ENCODE results near the gene KIAA1958. TPM values are rescaled to one million over a fixed set of nuclear protein-coding genes. Genes with fewer than 3 reads are reported as not detected.

KIAA1958 gene
- total and polyA plus RNA-seq, 2 of the 4 experiments (the other 2 are of a cell fraction), result 0.65 to 1.8 TPM

- no peak overlapping the region for H4K91ac ChIP-seq (ENCODE audit: insufficient read depth, low read depth, low read length)
- no peak overlapping the region for H2BK20ac ChIP-seq (ENCODE audit: low read depth, low read length)
- H3K23ac ChIP-seq (ENCODE audit: low read depth, low read length), result no peak overlapping the region
- no peak overlapping the region for H3K14ac ChIP-seq (replicated peaks; ENCODE audit: low read depth, low read length)
- ChIA-PET CTCF (no interaction called here), POLR2A (ENCODE audit: unreplicated experiment) (no interaction called here)
- no peak overlapping the region for H3K9ac ChIP-seq (ENCODE audit: low read depth, low read length)
- no peak overlapping the region for H3K4me2 ChIP-seq (ENCODE audit: low read depth, low read length)
- no peak for DNase-seq
- H4K20me1 ChIP-seq (ENCODE audit: insufficient read depth, low read length), result no peaks in the 10 kb centered on the region
- no peaks in the 10 kb centered on the region for H3K36me3 ChIP-seq (ENCODE audit: control insufficient read depth, insufficient read depth, low read length)
- H2AK9ac ChIP-seq (replicated peaks; ENCODE audit: low read depth, low read length, poor library complexity), result no peak overlapping the region
- no peak overlapping the region for H4K5ac ChIP-seq (ENCODE audit: low read depth, low read length)
- no CpG with 5 or more reads among the region's 1 CpG for WGBS, 2 experiments (ENCODE audit: extremely low coverage in 2 of 2, insufficient read length in 1 of 2)
- H2AFZ ChIP-seq (replicated peaks; ENCODE audit: low read length, poor library complexity), result no peak overlapping the region
- H4K8ac ChIP-seq (ENCODE audit: low read depth in 2 of 2, low read length in 2 of 2), result no peak overlapping the region
- H3K9me1 ChIP-seq (ENCODE audit: insufficient read depth, low read length), result no peaks in the 10 kb centered on the region
- dilution Hi-C loops (cut with HindIII; ENCODE audit: low sequenced_read_pairs, unreplicated experiment) (no loop called here), in situ Hi-C loops (cut with MboI; ENCODE audit: low sequenced_read_pairs) (no loop called here), intact Hi-C loops (cut with micrococcal nuclease) (no loop called here)
- no peak overlapping the region for H3K4me3 ChIP-seq (ENCODE audit: insufficient read depth, low read depth, low read length)
- no peaks in the 10 kb centered on the region for H3K27me3 ChIP-seq (ENCODE audit: control insufficient read depth, insufficient read depth, low read length)
- no peak overlapping the region for H3K56ac ChIP-seq (ENCODE audit: extremely low read depth, insufficient read depth, low read length)
- no peak overlapping the region for H3K18ac ChIP-seq (ENCODE audit: low read depth, low read length)
- no peak for TF ChIP-seq MAFK (IDR thresholded peaks at IDR 0.05; ENCODE audit: low read depth, low read length)
- TF ChIP-seq NFE2L2 (IDR thresholded peaks at IDR 0.05; ENCODE audit: low read depth, low read length), result no peak
- TF ChIP-seq, protein P1, sequence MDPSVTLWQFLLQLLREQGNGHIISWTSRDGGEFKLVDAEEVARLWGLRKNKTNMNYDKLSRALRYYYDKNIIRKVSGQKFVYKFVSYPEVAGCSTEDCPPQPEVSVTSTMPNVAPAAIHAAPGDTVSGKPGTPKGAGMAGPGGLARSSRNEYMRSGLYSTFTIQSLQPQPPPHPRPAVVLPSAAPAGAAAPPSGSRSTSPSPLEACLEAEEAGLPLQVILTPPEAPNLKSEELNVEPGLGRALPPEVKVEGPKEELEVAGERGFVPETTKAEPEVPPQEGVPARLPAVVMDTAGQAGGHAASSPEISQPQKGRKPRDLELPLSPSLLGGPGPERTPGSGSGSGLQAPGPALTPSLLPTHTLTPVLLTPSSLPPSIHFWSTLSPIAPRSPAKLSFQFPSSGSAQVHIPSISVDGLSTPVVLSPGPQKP (IDR thresholded peaks at IDR 0.05; ENCODE audit: borderline replicate concordance, low read depth, low read length), result no peak
- TF ChIP-seq BHLHE40 (IDR thresholded peaks at IDR 0.05; ENCODE audit: low read depth, low read length), result no peak
- TF ChIP-seq CHD1 (IDR thresholded peaks at IDR 0.05; ENCODE audit: low read depth, low read length), result no peak
- TF ChIP-seq CTCF (conservative IDR thresholded peaks at IDR 0.05; ENCODE audit: low read depth, low read length), result no peak
- no peak for TF ChIP-seq MAZ (IDR thresholded peaks at IDR 0.05; ENCODE audit: borderline replicate concordance, low read depth, low read length)
- TF ChIP-seq RAD21 (IDR thresholded peaks at IDR 0.05; ENCODE audit: low read length), result no peak
- no peak for TF ChIP-seq RFX5 (IDR thresholded peaks at IDR 0.05; ENCODE audit: low read depth, low read length)
- no peak for TF ChIP-seq FOS (IDR thresholded peaks at IDR 0.05; ENCODE audit: low read depth, low read length)
- no peak for TF ChIP-seq SMC3 (IDR thresholded peaks at IDR 0.05; ENCODE audit: low read depth, low read length)
- no peak for TF ChIP-seq MXI1 (IDR thresholded peaks at IDR 0.05; ENCODE audit: borderline replicate concordance, low read depth, low read length)
- no peak for TF ChIP-seq USF2 (IDR thresholded peaks at IDR 0.05; ENCODE audit: low read depth, low read length)
- no peak overlapping the region for H2BK120ac ChIP-seq (ENCODE audit: low read depth, low read length)
- H3K79me1 ChIP-seq (ENCODE audit: low read depth in 1 of 2, low read length in 2 of 2), result peaks cover 0 to 6% of the 10 kb centered on the region in 2 experiments; a peak in 1 of 4 replicates
- H3K4me1 ChIP-seq (ENCODE audit: control insufficient read depth, insufficient read depth, low read length), result peaks cover 3% of the 10 kb centered on the region
- no peak overlapping the region for H3K4ac ChIP-seq (ENCODE audit: low read depth, low read length)
- H2AK5ac ChIP-seq (ENCODE audit: low read depth, low read length), result no peak overlapping the region
- no peak for ATAC-seq (ENCODE audit: low read depth)
- no peaks in the 10 kb centered on the region for H3K9me3 ChIP-seq (ENCODE audit: control insufficient read depth, insufficient read depth, low read length)
- BruUV-seq (replicated peaks), result no TSS peak
- no peak overlapping the region for H3K27ac ChIP-seq (ENCODE audit: insufficient read depth, low read length)
- no peak overlapping the region for H2BK5ac ChIP-seq (ENCODE audit: low read depth, low read length, poor library complexity, severe bottlenecking)
- H2BK15ac ChIP-seq (ENCODE audit: low read depth, low read length), result no peak overlapping the region
Observed at GRCh38 chr9:112526973-112527372, 40.3 kb downstream of the KIAA1958 start.
